ENCODE results near the gene XRCC3.

The XRCC3 gene

GRCh38 chr14:103738701-103739451, 23.6 kb upstream of the XRCC3 start:
- DNase-seq (ENCODE audit: low read depth): no peak

GRCh38 chr14:103738166-103738565, 22.9 kb upstream of the XRCC3 start:
- DNase-seq (ENCODE audit: low read depth): no peak

GRCh38 chr14:103737432-103738045, 22.3 kb upstream of the XRCC3 start:
- DNase-seq (ENCODE audit: low read depth): no peak

- no peak for DNase-seq (ENCODE audit: low read depth)
These were observed 21.5 kb upstream of the XRCC3 start for GRCh38 chr14:103736546-103737431.

- DNase-seq (ENCODE audit: low read depth): no peak
These were observed 20.7 kb upstream of the XRCC3 start for GRCh38 chr14:103735815-103736545.

GRCh38 chr14:103735439-103735814, 20.2 kb upstream of the XRCC3 start:
- no peak for DNase-seq (ENCODE audit: low read depth)

GRCh38 chr14:103735022-103735421, 19.8 kb upstream of the XRCC3 start:
- DNase-seq (ENCODE audit: low read depth): no peak

GRCh38 chr14:103734081-103734888, 19.0 kb upstream of the XRCC3 start:
- DNase-seq (ENCODE audit: low read depth): no peak

GRCh38 chr14:103733651-103734050, 18.4 kb upstream of the XRCC3 start:
- no peak for DNase-seq (ENCODE audit: low read depth)

GRCh38 chr14:103732868-103733620, 17.8 kb upstream of the XRCC3 start:
- no peak for DNase-seq (ENCODE audit: low read depth)

GRCh38 chr14:103731916-103732867, 16.9 kb upstream of the XRCC3 start:
- DNase-seq (ENCODE audit: low read depth): no peak

GRCh38 chr14:103731481-103731880, 16.2 kb upstream of the XRCC3 start:
- no peak for DNase-seq (ENCODE audit: low read depth)

GRCh38 chr14:103730490-103731035, 15.3 kb upstream of the XRCC3 start:
- no peak for DNase-seq (ENCODE audit: low read depth)

- DNase-seq (ENCODE audit: low read depth): no peak
These were observed 14.5 kb upstream of the XRCC3 start for GRCh38 chr14:103729496-103730448.

GRCh38 chr14:103728721-103729120, 13.5 kb upstream of the XRCC3 start:
- no peak for DNase-seq (ENCODE audit: low read depth)

GRCh38 chr14:103728141-103728540, 12.9 kb upstream of the XRCC3 start:
- no peak for DNase-seq (ENCODE audit: low read depth)

GRCh38 chr14:103727313-103727980, 12.2 kb upstream of the XRCC3 start:
- DNase-seq (ENCODE audit: low read depth): no peak
